HepG2 (cell line): ENCODE results near the gene AGER. TPM values are rescaled to one million over a fixed set of nuclear protein-coding genes. Genes with fewer than 3 reads are reported as not detected.
A peak's percentile ranks its signal among the peaks of the same experiment; 100 is the strongest.

ENCODE experiments used
- ARID2 ChIP-seq: sonication (generic); formaldehyde crosslinking; IDR thresholded peaks from 2 replicates; pipeline ENCODE4 v1.8.1; 2022; ENCODE audit warnings: mild to moderate bottlenecking, missing genetic modification reagents, borderline replicate concordance
- DPF2 ChIP-seq: sonication (generic); formaldehyde crosslinking; IDR thresholded peaks from 2 replicates; pipeline ENCODE4 v1.4.0; 2020; ENCODE audit warnings: mild to moderate bottlenecking, low read depth, missing genetic modification reagents, borderline replicate concordance
- EED ChIP-seq: sonication (generic); formaldehyde crosslinking; IDR thresholded peaks from 2 replicates; pipeline ENCODE4 v1.5.0; 2020; ENCODE audit warnings: mild to moderate bottlenecking, missing genetic modification reagents
- GATA4 ChIP-seq: sonication (generic); IDR thresholded peaks from 2 replicates; pipeline ENCODE4 v1.6.1; 2016; ENCODE audit warnings: antibody characterized with exemption, low read depth, borderline replicate concordance
- HNF4A ChIP-seq: sonication (generic); formaldehyde crosslinking; IDR thresholded peaks from 2 replicates; pipeline ENCODE4 v1.4.0; 2020; ENCODE audit warnings: missing genetic modification reagents
- ISX ChIP-seq: sonication (generic); formaldehyde crosslinking; conservative IDR thresholded peaks from 2 replicates; pipeline ENCODE4 v1.5.0; 2020; ENCODE audit warnings: missing genetic modification reagents
- KDM4B ChIP-seq: sonication (generic); formaldehyde crosslinking; IDR thresholded peaks from 2 replicates; pipeline ENCODE4 v1.4.0; 2020; ENCODE audit warnings: missing genetic modification reagents
- KDM5B ChIP-seq: sonication (generic); formaldehyde crosslinking; IDR thresholded peaks from 2 replicates; pipeline ENCODE4 v1.4.0; 2020; ENCODE audit warnings: missing genetic modification reagents, mild to moderate bottlenecking, borderline replicate concordance
- MAFG ChIP-seq: sonication (generic); formaldehyde crosslinking; IDR thresholded peaks from 2 replicates; pipeline ENCODE4 v1.5.1; 2020; ENCODE audit warnings: mild to moderate bottlenecking, missing genetic modification reagents
- MED8 ChIP-seq: sonication (generic); formaldehyde crosslinking; IDR thresholded peaks from 2 replicates; pipeline ENCODE4 v1.8.1; 2023; ENCODE audit warnings: mild to moderate bottlenecking, missing genetic modification reagents; ENCODE audit not compliant: insufficient replicate concordance
- NFKB2 ChIP-seq: sonication (generic); formaldehyde crosslinking; IDR thresholded peaks from 2 replicates; pipeline ENCODE4 v1.4.0; 2020; ENCODE audit warnings: missing genetic modification reagents, borderline replicate concordance
- SCMH1 ChIP-seq: sonication (generic); formaldehyde crosslinking; IDR thresholded peaks from 2 replicates; pipeline ENCODE4 v1.9.0; 2021; ENCODE audit warnings: missing genetic modification reagents, mild to moderate bottlenecking, borderline replicate concordance
- SIX1 ChIP-seq: sonication (generic); formaldehyde crosslinking; IDR thresholded peaks from 2 replicates; pipeline ENCODE4 v1.4.0; 2020; ENCODE audit warnings: missing genetic modification reagents, borderline replicate concordance
- SKI ChIP-seq: fragments of 450-650 bp; IDR thresholded peaks from one replicate; pipeline ENCODE4 v1.6.1; 2018; ENCODE audit warnings: mild to moderate bottlenecking; ENCODE audit not compliant: partially characterized antibody
- TBX3 ChIP-seq: fragments of 450-650 bp; IDR thresholded peaks from 2 replicates; pipeline ENCODE4 v1.6.1; 2017; ENCODE audit warnings: antibody characterized with exemption, mild to moderate bottlenecking, inconsistent platforms, borderline replicate concordance
- TMF1 ChIP-seq: sonication (generic); formaldehyde crosslinking; IDR thresholded peaks from 2 replicates; pipeline ENCODE4 v1.8.1; 2022; ENCODE audit warnings: low read depth, missing genetic modification reagents
- ZBTB7B ChIP-seq: sonication (generic); formaldehyde crosslinking; IDR thresholded peaks from 2 replicates; pipeline ENCODE4 v1.4.0; 2020; ENCODE audit warnings: missing genetic modification reagents
- ZNF12 ChIP-seq: sonication (generic); formaldehyde crosslinking; IDR thresholded peaks from 2 replicates; pipeline ENCODE4 v1.5.0; 2020; ENCODE audit warnings: missing genetic modification reagents
- ZNF136 ChIP-seq: sonication (generic); formaldehyde crosslinking; IDR thresholded peaks from 2 replicates; pipeline ENCODE4 v1.8.1; 2022; ENCODE audit warnings: low read depth, mild to moderate bottlenecking, moderate library complexity, missing genetic modification reagents
- ZNF20 ChIP-seq: sonication (generic); formaldehyde crosslinking; IDR thresholded peaks from 2 replicates; pipeline ENCODE4 v1.4.0; 2020; ENCODE audit warnings: mild to moderate bottlenecking, moderate library complexity, missing genetic modification reagents
- ZNF431 ChIP-seq: sonication (generic); formaldehyde crosslinking; IDR thresholded peaks from 2 replicates; pipeline ENCODE4 v1.9.0; 2022; ENCODE audit warnings: missing genetic modification reagents, low read depth, mild to moderate bottlenecking, borderline replicate concordance
- ZNF563 ChIP-seq: sonication (generic); formaldehyde crosslinking; IDR thresholded peaks from 2 replicates; pipeline ENCODE4 v1.8.0; 2022; ENCODE audit warnings: mild to moderate bottlenecking, moderate library complexity, missing genetic modification reagents
- ZNF567 ChIP-seq: sonication (generic); formaldehyde crosslinking; IDR thresholded peaks from 2 replicates; pipeline ENCODE4 v1.8.1; 2023; ENCODE audit warnings: mild to moderate bottlenecking, missing genetic modification reagents, borderline replicate concordance
- ZNF740 ChIP-seq: sonication (generic); formaldehyde crosslinking; IDR thresholded peaks from 2 replicates; pipeline ENCODE4 v1.4.0; 2020; ENCODE audit warnings: missing genetic modification reagents
- ZNF746 ChIP-seq: sonication (generic); formaldehyde crosslinking; IDR thresholded peaks from 2 replicates; pipeline ENCODE4 v1.8.0; 2022; ENCODE audit warnings: mild to moderate bottlenecking, missing genetic modification reagents
- polyA plus RNA-seq, 8 experiments: library from polyadenylated mRNA; depleted of rRNA in 3 of 8; stranded (reverse) in 7 of 8; unstranded in 1 of 8; fragments of >200 nt; fragmentation: Illumina TruSeq in 4 of 8; extraction: Trizol in 4 of 8; gene quantifications; 2 replicates each; pipeline versions ENCODE4 v1.2.1 to v1.2.3, GENCODE V29; 2011 to 2016; ENCODE audit warnings: low read depth in 4 of 8, missing spikeins in 1 of 8, mixed read lengths in 1 of 8; ENCODE audit not compliant: insufficient read depth in 1 of 8
- total RNA-seq, 5 experiments: library from RNA; depleted of rRNA; stranded (reverse); fragments of >200 nt; fragmentation: Illumina TruSeq; extraction: Trizol; gene quantifications; 2 replicates each; pipeline ENCODE4 v1.2.3, GENCODE V29; 2016; ENCODE audit warnings: low read depth in 1 of 5
- TF ChIP-seq, protein P1 (sequence below): sonication (generic); formaldehyde crosslinking; IDR thresholded peaks from 2 replicates; pipeline ENCODE4 v1.4.0; 2020; ENCODE audit warnings: mild to moderate bottlenecking, missing genetic modification reagents

Gene AGER
- total and polyA plus RNA-seq, 2 of the 13 experiments (the other 11 are each of a cell fraction or from before 2014, with no cell fraction given) = 1.9 to 5.1 TPM

DNA sequence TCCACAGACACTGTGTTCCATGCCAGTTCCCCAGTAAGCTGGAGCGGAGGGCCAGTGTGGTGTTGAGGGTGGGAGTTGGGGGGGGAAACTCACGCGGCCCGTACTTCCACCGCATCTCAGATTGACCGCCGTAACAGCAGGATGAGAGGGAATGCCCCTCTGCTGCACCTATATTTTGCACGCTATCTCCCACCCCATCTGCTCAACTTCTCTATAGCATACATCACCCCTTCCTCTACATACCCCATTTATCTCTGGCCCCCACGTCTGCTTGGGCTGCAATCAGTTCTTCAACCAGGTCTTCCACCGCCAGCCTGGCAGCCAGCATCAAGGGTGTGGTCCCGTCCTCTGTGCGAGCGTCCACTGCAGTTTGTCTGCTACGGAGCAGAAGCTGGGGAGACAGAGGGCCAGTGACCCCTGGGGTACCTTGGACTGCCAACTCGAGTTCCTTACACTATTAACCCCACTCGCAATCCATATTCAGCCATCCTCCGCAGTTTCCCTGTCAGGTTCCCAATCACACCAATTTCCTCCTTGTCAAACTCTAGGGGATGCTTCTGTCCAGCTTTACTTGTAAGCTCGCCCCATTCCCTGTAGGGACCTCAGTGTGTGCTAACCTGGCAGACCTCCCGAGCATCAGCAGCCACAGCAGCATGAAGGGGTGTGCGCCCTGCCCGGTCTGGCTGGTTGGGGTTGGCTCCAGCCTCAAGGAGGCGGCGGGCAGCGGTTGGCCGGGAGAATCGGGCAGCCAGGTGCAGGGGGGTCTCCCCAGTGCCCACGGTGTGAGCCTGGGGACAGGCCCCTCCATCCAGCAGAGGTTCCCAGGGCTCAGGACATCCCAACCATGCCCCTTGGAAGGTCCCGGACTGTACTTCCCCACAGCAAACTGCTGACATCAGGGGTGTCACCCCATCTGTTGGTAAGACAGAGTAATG is 12.9 kb upstream of the AGER start (continued):
- TF ChIP-seq ZNF740 (CRISPR knock-in tag) (peak; percentile 86), ZNF563 (CRISPR knock-in tag) (no peak), ZNF567 (0 out of 2 replicates have a peak, but pooled peaks have one; percentile 35), EED (CRISPR knock-in tag) (peak; percentile 67; the same call in 1 of the 2 replicates), GATA4 (no peak), MED8 (CRISPR knock-in tag) (no peak), ZNF431 (CRISPR knock-in tag) (0 out of 2 replicates have a peak, but pooled peaks have one; percentile 14), SCMH1 (CRISPR knock-in tag) (no peak), ZNF746 (0 out of 2 replicates have a peak, but pooled peaks have one; percentile 3), MAFG (CRISPR knock-in tag) (no peak), KDM5B (CRISPR knock-in tag) (no peak), ARID2 (CRISPR knock-in tag) (no peak), ZNF136 (CRISPR knock-in tag) (no peak), HNF4A (no peak), NFKB2 (CRISPR knock-in tag) (no peak), SIX1 (CRISPR knock-in tag) (no peak), TBX3 (no peak), DPF2 (CRISPR knock-in tag) (0 out of 2 replicates have a peak, but pooled peaks have one; percentile 13), SKI (peak; percentile 3), KDM4B (CRISPR knock-in tag) (no peak), ISX (CRISPR knock-in tag) (no peak), ZBTB7B (no peak), ZNF20 (CRISPR knock-in tag) (no peak), ZNF12 (CRISPR knock-in tag) (no peak), TMF1 (no peak)
- TF ChIP-seq, protein P1, sequence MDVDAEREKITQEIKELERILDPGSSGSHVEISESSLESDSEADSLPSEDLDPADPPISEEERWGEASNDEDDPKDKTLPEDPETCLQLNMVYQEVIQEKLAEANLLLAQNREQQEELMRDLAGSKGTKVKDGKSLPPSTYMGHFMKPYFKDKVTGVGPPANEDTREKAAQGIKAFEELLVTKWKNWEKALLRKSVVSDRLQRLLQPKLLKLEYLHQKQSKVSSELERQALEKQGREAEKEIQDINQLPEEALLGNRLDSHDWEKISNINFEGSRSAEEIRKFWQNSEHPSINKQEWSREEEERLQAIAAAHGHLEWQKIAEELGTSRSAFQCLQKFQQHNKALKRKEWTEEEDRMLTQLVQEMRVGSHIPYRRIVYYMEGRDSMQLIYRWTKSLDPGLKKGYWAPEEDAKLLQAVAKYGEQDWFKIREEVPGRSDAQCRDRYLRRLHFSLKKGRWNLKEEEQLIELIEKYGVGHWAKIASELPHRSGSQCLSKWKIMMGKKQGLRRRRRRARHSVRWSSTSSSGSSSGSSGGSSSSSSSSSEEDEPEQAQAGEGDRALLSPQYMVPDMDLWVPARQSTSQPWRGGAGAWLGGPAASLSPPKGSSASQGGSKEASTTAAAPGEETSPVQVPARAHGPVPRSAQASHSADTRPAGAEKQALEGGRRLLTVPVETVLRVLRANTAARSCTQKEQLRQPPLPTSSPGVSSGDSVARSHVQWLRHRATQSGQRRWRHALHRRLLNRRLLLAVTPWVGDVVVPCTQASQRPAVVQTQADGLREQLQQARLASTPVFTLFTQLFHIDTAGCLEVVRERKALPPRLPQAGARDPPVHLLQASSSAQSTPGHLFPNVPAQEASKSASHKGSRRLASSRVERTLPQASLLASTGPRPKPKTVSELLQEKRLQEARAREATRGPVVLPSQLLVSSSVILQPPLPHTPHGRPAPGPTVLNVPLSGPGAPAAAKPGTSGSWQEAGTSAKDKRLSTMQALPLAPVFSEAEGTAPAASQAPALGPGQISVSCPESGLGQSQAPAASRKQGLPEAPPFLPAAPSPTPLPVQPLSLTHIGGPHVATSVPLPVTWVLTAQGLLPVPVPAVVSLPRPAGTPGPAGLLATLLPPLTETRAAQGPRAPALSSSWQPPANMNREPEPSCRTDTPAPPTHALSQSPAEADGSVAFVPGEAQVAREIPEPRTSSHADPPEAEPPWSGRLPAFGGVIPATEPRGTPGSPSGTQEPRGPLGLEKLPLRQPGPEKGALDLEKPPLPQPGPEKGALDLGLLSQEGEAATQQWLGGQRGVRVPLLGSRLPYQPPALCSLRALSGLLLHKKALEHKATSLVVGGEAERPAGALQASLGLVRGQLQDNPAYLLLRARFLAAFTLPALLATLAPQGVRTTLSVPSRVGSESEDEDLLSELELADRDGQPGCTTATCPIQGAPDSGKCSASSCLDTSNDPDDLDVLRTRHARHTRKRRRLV (CRISPR knock-in tag) = no peak
